H9 (cell line): ENCODE measurements around the gene RGS6. TPM values are rescaled to one million over a fixed set of nuclear protein-coding genes. Genes with fewer than 3 reads are reported as not detected.

Source experiments
- DNase-seq: peaks from one replicate; pipeline ENCODE4 v3.0.0-alpha.2; 2017
- H2AFZ ChIP-seq: one replicate; pipeline ENCODE4 v1.6.1; 2013; ENCODE audit warnings: mild to moderate bottlenecking, low read length, control low read depth, moderate library complexity
- H2AK5ac ChIP-seq: 2 replicates; pipeline ENCODE4 v1.6.1; 2013; ENCODE audit warnings: low read length, control low read depth, mixed read lengths; ENCODE audit not compliant: insufficient read length
- H2BK120ac ChIP-seq: one replicate; pipeline ENCODE4 v1.6.1; 2013; ENCODE audit warnings: low read depth, mild to moderate bottlenecking, low read length, control low read depth, inconsistent platforms; ENCODE audit not compliant: poor library complexity, severe bottlenecking
- H2BK12ac ChIP-seq: 2 replicates; pipeline ENCODE4 v1.6.1; 2013; ENCODE audit warnings: low read length, control low read depth, mixed read lengths, low read depth; ENCODE audit not compliant: insufficient read length
- H2BK15ac ChIP-seq: 2 replicates; pipeline ENCODE4 v1.6.1; 2013; ENCODE audit warnings: low read depth, low read length, control low read depth
- H2BK20ac ChIP-seq: one replicate; pipeline ENCODE4 v1.6.1; 2013; ENCODE audit warnings: low read depth, mild to moderate bottlenecking, low read length, control low read depth, inconsistent platforms; ENCODE audit not compliant: poor library complexity, severe bottlenecking
- H2BK5ac ChIP-seq: 2 replicates; pipeline ENCODE4 v1.6.1; 2013; ENCODE audit warnings: low read length, control low read depth, mixed read lengths; ENCODE audit not compliant: insufficient read length
- H3K14ac ChIP-seq: 2 replicates; pipeline ENCODE4 v1.6.1; 2013; ENCODE audit warnings: low read length, control low read depth; ENCODE audit not compliant: insufficient read depth
- H3K18ac ChIP-seq: 2 replicates; pipeline ENCODE4 v1.6.1; 2013; ENCODE audit warnings: low read depth, mild to moderate bottlenecking, mixed read lengths, low read length, control low read depth; ENCODE audit not compliant: insufficient read length
- H3K23ac ChIP-seq: 2 replicates; pipeline ENCODE4 v1.6.1; 2013; ENCODE audit warnings: low read length, control low read depth, mixed read lengths, low read depth; ENCODE audit not compliant: insufficient read length
- H3K23me2 ChIP-seq: 2 replicates; pipeline ENCODE4 v1.6.1; 2013; ENCODE audit warnings: low read depth, mild to moderate bottlenecking, mixed read lengths, low read length, control low read depth; ENCODE audit not compliant: insufficient read length, poor library complexity, severe bottlenecking
- H3K27ac ChIP-seq: 2 replicates; pipeline ENCODE4 v1.5.1; 2013; ENCODE audit warnings: low read length, control low read depth, mixed read lengths, low read depth; ENCODE audit not compliant: insufficient read length
- H3K27me3 ChIP-seq: 2 replicates; pipeline ENCODE4 v1.6.1; 2013; ENCODE audit warnings: low read length, control low read depth, inconsistent platforms; ENCODE audit not compliant: insufficient read depth
- H3K4ac ChIP-seq: 2 replicates; pipeline ENCODE4 v1.6.1; 2013; ENCODE audit warnings: low read depth, mild to moderate bottlenecking, control low read depth, inconsistent platforms, low read length, moderate library complexity
- H3K4me1 ChIP-seq: 2 replicates; pipeline ENCODE4 v1.6.1; 2013; ENCODE audit warnings: low read length, control low read depth, inconsistent platforms; ENCODE audit not compliant: insufficient read depth
- H3K4me2 ChIP-seq: 2 replicates; pipeline ENCODE4 v1.6.1; 2013; ENCODE audit warnings: low read length, control low read depth, mixed read lengths; ENCODE audit not compliant: insufficient read length, insufficient read depth
- H3K56ac ChIP-seq: 2 replicates; pipeline ENCODE4 v1.6.1; 2013; ENCODE audit warnings: low read depth, mild to moderate bottlenecking, mixed read lengths, low read length, control low read depth; ENCODE audit not compliant: insufficient read length
- H3K79me1 ChIP-seq: 2 replicates; pipeline ENCODE4 v1.6.1; 2013; ENCODE audit warnings: low read depth, mild to moderate bottlenecking, moderate library complexity, low read length, control low read depth, inconsistent platforms; ENCODE audit not compliant: insufficient read depth, poor library complexity, severe bottlenecking
- H3K79me2 ChIP-seq: 2 replicates; pipeline ENCODE4 v1.6.1; 2013; ENCODE audit warnings: low read length, control low read depth, inconsistent platforms; ENCODE audit not compliant: insufficient read depth
- H3K9ac ChIP-seq: 2 replicates; pipeline ENCODE4 v1.6.1; 2013; ENCODE audit warnings: low read length, control low read depth, mixed read lengths; ENCODE audit not compliant: insufficient read length; ENCODE audit errors: extremely low read depth
- H3K9me3 ChIP-seq: one replicate; pipeline ENCODE4 v1.6.1; 2013; ENCODE audit warnings: low read depth, low read length, inconsistent platforms; ENCODE audit not compliant: control insufficient read depth
- H3T11ph ChIP-seq: one replicate; pipeline ENCODE4 v1.6.1; 2013; ENCODE audit warnings: mild to moderate bottlenecking, low read length, control low read depth, inconsistent platforms
- H4K20me1 ChIP-seq: one replicate; pipeline ENCODE4 v1.6.1; 2013; ENCODE audit not compliant: control insufficient read depth, insufficient read length, insufficient read depth
- H4K5ac ChIP-seq: 2 replicates; pipeline ENCODE4 v1.6.1; 2013; ENCODE audit warnings: low read depth, mild to moderate bottlenecking, mixed read lengths, low read length, control low read depth; ENCODE audit not compliant: insufficient read length
- H4K8ac ChIP-seq: replicated peaks from 2 replicates; pipeline ENCODE4 v1.6.1; 2013; ENCODE audit warnings: low read length, control low read depth, mixed read lengths, low read depth; ENCODE audit not compliant: insufficient read length
- H4K91ac ChIP-seq: 2 replicates; pipeline ENCODE4 v1.6.1; 2013; ENCODE audit warnings: low read depth, mild to moderate bottlenecking, moderate library complexity, mixed read lengths, low read length, control low read depth; ENCODE audit not compliant: insufficient read length
- H3K27ac Mint-ChIP-seq, 3 experiments: 2 replicates in 2 of 3; 3 replicates in 1 of 3; pipeline ENCODE4 v1.8.0; 2020 to 2021; ENCODE audit warnings: mixed read lengths in 3 of 3, mild to moderate bottlenecking in 1 of 3, moderate library complexity in 1 of 3
- H3K27me3 Mint-ChIP-seq: 2 replicates; pipeline ENCODE4 v1.8.0; 2021; ENCODE audit warnings: low read depth, mild to moderate bottlenecking, moderate library complexity, mixed read lengths
- H3K36me3 Mint-ChIP-seq, 3 experiments: 2 replicates in 2 of 3; 3 replicates in 1 of 3; pipeline ENCODE4 v1.8.0; 2020 to 2021; ENCODE audit warnings: low read depth in 3 of 3, mixed read lengths in 3 of 3; ENCODE audit not compliant: insufficient read depth in 1 of 3
- H3K4me1 Mint-ChIP-seq, 2 experiments: 2 replicates each; pipeline ENCODE4 v1.8.0; 2020; ENCODE audit warnings: mixed read lengths in 2 of 2
- H3K4me3 Mint-ChIP-seq, 2 experiments: 2 replicates in 1 of 2; 3 replicates in 1 of 2; pipeline ENCODE4 v1.8.0; 2020 to 2021; ENCODE audit warnings: mild to moderate bottlenecking in 2 of 2, mixed read lengths in 2 of 2, moderate library complexity in 1 of 2
- H3K9me3 Mint-ChIP-seq, 2 experiments: 2 replicates in 1 of 2; 3 replicates in 1 of 2; pipeline ENCODE4 v1.8.0; 2020; ENCODE audit warnings: mild to moderate bottlenecking in 2 of 2, mixed read lengths in 2 of 2, moderate library complexity in 1 of 2
- WGBS: extraction: QIAGEN DNeasy Blood & Tissue Kit; methylation state at CpG from one replicate; pipeline ENCODE4 v1.1.7; 2013; ENCODE audit warnings: missing lambda C conversion rate, low lambda C conversion rate, mixed read lengths; ENCODE audit not compliant: insufficient read length; ENCODE audit errors: extremely low coverage; 5-methylcytosine and 5-hydroxymethylcytosine counted together
- total RNA-seq: library from RNA; stranded (reverse); gene quantifications from 2 replicates; pipeline ENCODE4 v1.2.1, GENCODE V29; 2021
- TF ChIP-seq, protein P1 (sequence below): fragments of 200-600 bp; sonication (generic); conservative IDR thresholded peaks from 3 replicates; pipeline ENCODE4 v1.8.0; 2021; ENCODE audit warnings: antibody characterized with exemption, mild to moderate bottlenecking

The RGS6 gene
- total RNA-seq, 1 experiment from 2014 or later, result 3.0 TPM

DNA sequence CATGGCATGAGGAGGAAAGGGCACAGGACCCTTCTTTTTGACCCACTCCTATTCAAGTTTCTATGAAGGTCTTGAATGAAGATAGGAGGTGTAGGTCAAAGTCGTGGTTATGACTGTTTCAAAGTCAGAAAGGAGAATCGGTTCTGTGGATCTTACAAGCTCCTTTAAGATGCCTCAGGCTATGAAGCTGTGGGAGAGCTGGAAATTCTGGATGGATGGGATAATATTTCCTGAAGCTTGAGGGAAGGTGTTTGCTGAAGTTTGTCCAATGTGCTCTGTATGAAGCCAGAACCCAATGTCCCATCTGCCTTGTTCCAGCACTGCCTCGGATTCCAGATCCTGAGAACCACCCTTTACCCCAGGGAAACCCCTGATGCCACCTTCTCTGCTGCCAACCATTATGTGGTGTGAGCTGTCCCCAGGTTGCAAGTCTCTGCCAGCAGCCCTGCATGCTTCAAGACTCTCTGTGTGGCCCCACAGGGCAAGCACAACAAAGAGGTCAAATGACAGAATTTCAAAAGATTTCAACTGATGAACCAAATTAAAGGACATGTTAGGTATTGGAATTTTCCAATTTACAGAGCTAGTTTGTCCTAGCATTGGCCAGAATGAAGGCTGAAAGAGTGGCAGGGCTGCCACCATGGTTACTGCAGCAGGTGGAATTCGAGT is 472.0 kb downstream of the RGS6 start:
- Mint-ChIP-seq H3K27me3 (no peaks in the 10 kb centered on the region), H3K27ac (no peak overlapping the region)
- H2BK5ac ChIP-seq, result no peak overlapping the region

More for the DNA sequence above, 472.0 kb downstream of the RGS6 start:
- Histone ChIP-seq H3K4me1 (no peaks in the 10 kb centered on the region), H4K91ac (no peak overlapping the region), H4K20me1 (no peaks in the 10 kb centered on the region), H3K23ac (no peak overlapping the region), H3K4me2 (no peak overlapping the region), H2BK20ac (no peak overlapping the region), H3K18ac (no peak overlapping the region), H2BK12ac (no peak overlapping the region), H3K27ac (no peak overlapping the region), H2BK15ac (no peak overlapping the region), H3K4ac (no peak overlapping the region), H4K8ac (no peak overlapping the region), H2BK120ac (no peak overlapping the region), H3K14ac (no peak overlapping the region), H3K79me1 (no peaks in the 10 kb centered on the region), H2AFZ (no peak overlapping the region), H3K79me2 (no peaks in the 10 kb centered on the region), H3K9ac (no peak overlapping the region), H3K27me3 (no peaks in the 10 kb centered on the region), H3K56ac (no peak overlapping the region), H3K23me2 (no peaks in the 10 kb centered on the region), H4K5ac (no peak overlapping the region), H2AK5ac (no peak overlapping the region), H3K9me3 (no peaks in the 10 kb centered on the region), H3T11ph (no peak overlapping the region)
- TF ChIP-seq, protein P1, sequence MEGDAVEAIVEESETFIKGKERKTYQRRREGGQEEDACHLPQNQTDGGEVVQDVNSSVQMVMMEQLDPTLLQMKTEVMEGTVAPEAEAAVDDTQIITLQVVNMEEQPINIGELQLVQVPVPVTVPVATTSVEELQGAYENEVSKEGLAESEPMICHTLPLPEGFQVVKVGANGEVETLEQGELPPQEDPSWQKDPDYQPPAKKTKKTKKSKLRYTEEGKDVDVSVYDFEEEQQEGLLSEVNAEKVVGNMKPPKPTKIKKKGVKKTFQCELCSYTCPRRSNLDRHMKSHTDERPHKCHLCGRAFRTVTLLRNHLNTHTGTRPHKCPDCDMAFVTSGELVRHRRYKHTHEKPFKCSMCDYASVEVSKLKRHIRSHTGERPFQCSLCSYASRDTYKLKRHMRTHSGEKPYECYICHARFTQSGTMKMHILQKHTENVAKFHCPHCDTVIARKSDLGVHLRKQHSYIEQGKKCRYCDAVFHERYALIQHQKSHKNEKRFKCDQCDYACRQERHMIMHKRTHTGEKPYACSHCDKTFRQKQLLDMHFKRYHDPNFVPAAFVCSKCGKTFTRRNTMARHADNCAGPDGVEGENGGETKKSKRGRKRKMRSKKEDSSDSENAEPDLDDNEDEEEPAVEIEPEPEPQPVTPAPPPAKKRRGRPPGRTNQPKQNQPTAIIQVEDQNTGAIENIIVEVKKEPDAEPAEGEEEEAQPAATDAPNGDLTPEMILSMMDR, result no peak
- Mint-ChIP-seq H3K4me1 (peaks cover 6 to 7% of the 10 kb centered on the region in 2 experiments; a peak in 3 of 4 replicates), H3K9me3 (peaks cover 3 to 6% of the 10 kb centered on the region in 2 experiments; a peak in 4 of 5 replicates), H3K36me3 (peaks cover 2 to 4% (median 2%) of the 10 kb centered on the region in 3 experiments; a peak in 3 of 7 replicates), H3K4me3 (no peak overlapping the region)
- no CpG with 5 or more reads among the region's 4 CpGs for WGBS
- DNase-seq, result no peak
